PC-9 (cell line): ENCODE results near the gene KIAA1671.

Experiments used
- EZH2 ChIP-seq: fragments of 200-600 bp; sonication (generic); IDR thresholded peaks from 2 replicates; pipeline ENCODE4 v1.8.0; 2017; ENCODE audit warnings: antibody characterized with exemption, low read depth
- TF ChIP-seq, protein P1 (sequence below): fragments of 200-600 bp; sonication (generic); conservative IDR thresholded peaks from 2 replicates; pipeline ENCODE4 v1.6.1; 2017; ENCODE audit warnings: mixed run types, antibody characterized with exemption, mild to moderate bottlenecking, moderate library complexity

DNA sequence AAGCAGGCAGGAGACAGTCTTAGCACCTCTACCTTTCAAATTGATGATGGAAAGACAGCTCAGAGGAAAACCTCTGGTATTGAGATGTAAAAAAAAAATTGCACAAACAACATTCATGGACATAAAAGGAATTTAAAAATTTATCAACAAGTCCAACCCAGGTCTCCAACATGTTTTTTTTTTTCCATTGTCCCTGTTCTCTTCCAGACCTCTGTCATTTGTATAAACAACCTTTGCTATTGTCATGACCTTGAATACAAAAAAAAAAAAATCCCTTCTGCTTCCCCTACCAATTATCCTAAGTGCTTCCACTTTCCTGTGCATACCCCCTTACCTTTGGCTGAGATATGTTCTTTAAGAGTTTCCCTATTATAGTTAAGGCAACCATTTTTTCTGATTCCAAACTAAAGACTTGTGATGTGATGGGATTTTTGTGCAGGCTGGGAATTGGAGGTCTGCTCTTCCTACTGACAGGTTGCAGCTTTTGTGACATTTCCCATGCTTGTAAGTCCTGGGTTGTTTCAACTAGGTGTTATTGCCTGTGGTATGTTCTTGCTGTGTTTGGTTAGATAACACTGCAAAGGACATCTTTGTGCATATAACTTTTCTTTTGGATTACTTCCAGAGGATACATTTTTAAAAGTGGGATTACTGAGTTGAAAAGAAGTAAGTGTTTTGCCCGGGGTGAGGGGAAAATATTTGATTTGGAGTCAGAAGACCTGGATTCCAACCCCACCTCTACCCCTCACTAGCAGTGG is 67.1 kb downstream of the KIAA1671 start:
- TF ChIP-seq, protein P1, sequence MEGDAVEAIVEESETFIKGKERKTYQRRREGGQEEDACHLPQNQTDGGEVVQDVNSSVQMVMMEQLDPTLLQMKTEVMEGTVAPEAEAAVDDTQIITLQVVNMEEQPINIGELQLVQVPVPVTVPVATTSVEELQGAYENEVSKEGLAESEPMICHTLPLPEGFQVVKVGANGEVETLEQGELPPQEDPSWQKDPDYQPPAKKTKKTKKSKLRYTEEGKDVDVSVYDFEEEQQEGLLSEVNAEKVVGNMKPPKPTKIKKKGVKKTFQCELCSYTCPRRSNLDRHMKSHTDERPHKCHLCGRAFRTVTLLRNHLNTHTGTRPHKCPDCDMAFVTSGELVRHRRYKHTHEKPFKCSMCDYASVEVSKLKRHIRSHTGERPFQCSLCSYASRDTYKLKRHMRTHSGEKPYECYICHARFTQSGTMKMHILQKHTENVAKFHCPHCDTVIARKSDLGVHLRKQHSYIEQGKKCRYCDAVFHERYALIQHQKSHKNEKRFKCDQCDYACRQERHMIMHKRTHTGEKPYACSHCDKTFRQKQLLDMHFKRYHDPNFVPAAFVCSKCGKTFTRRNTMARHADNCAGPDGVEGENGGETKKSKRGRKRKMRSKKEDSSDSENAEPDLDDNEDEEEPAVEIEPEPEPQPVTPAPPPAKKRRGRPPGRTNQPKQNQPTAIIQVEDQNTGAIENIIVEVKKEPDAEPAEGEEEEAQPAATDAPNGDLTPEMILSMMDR, result no peak
- TF ChIP-seq EZH2, result no peak
